GM18858 (cell line): ENCODE results near the gene MLEC.

ENCODE experiments used
- ATAC-seq: cut with Tn5 transposase; IDR thresholded peaks from one replicate; pipeline ENCODE4 v1.9.1; 2021; ENCODE audit not compliant: unreplicated experiment

Gene MLEC

DNA sequence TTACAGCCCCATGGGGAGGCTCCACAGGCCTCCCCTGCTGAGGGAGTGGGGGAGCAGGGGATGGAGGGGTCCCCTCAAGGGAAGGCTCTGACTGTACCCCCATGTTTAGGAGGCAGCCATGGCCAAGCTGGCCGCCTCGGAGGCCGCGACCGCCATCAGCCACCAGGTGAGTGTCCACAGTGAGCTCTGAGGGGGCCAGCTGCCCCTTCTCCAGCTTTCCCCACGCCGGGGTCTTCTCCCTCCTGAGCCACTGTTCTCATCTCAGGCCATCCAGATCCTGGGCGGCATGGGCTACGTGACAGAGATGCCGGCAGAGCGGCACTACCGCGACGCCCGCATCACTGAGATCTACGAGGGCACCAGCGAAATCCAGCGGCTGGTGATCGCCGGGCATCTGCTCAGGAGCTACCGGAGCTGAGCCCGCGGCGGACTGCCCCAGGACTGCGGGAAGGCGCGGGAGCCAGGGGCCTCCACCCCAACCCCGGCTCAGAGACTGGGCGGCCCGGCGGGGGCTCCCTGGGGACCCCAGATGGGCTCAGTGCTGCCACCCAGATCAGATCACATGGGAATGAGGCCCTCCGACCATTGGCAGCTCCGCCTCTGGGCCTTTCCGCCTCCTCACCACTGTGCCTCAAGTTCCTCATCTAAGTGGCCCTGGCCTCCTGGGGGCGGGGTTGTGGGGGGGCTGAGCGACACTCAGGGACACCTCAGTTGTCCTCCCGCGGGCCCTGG lies 52.2 kb downstream of the MLEC start:
- no peak for ATAC-seq

DNA sequence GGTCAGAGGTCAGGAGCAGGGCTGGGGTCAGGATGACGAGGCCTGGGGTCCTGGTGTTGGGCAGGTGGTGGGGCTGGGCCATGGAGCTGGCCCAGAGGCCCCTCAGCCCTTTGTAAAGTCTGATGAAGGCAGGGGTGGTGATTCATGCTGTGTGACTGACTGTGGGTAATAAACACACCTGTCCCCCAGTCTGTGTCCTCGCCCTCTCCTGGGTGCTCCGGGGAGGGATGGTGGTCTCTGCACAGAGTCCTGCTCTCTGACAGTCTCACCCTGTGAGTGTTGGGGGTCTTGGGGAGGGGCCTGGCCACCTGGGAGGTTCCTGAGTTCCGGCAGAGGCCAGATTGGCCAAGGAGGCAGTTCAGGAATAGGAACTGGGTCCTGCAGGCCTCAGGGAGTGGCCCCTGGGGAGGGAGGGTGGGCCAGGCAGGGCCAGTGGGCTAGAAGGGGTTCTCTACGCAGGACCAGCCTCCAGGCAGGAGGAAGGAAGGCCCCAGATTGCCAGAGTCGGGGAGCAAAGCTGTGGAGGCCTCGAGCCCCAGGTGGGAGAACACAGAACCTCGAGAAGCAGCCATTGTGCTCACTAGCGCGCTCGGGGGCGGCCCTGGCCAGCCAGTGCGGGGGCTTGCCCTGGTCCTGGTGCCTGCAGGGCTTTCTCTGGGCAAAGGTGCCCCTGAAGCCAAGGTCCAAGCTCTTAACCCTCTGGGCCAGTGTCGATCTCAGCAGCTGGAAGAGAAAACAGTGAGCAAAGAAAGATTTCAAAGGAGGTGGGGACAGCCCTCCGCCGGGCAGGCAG lies 53.1 kb downstream of the MLEC start:
- ATAC-seq = no peak

DNA sequence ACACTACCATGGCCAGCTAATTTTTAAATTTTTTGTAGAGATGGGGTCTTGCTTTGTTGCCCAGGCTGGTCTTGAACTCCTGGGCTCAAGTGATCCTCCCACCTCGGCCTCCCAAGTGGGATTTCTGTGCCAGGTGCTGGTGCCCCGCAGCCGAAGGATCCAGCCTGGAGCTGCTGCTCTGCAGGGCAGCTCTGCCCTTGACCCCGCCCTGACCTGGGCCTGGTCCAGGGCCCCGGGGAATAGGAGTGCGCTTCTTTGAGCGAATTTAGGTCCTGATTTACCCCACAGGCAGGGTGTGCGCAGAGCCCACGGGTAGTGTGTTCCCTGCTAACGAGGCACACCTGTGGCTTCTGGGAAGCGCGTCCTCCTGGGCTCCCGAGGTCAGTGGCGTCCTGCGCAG lies 53.9 kb downstream of the MLEC start:
- no peak for ATAC-seq

DNA sequence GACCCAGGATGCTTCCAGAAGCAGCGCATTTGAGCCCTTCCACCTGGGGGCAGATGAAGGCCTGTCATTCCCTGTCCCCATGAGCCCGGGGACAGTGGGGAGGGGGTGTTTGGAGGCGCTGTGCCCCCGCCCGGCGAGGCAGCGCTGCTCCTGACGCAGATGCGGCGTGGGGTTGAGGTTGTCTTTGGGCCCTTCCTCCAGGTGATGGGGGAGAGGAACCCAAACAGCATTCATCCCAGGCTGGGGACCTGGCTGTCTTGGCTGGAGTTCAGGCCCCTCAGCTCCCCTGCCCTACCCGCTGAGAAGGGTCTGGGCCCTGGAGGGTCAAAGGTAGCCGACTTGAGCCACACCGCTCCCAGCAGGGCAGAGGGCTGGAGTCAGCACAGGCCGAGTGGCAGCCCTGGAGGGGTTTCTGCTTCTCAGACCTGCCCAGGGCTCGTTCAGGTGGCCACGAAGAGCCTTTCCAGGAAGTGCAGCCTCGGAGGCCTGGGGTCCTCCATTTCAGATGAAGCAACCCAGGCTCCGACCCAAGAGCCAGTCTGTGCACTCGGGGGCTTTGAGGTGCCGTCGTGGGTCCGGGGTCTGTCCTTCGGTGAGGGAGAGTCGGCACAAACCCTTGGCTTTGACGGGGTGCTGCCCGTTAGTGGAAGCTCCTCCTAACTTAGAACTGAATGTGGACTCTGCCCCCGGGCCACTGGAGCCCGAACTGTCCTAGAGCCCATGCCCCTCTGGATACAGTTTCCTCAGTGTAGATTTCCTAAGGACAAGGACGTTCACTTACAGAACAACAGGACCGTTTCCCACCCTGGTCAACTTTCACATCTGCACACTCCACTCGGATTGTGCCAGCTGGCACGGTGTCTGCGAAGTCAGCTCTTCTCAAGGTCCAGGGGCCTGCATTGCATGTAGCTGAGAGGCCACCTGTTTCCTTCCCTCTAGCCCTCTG lies 54.8 kb downstream of the MLEC start:
- no peak for ATAC-seq

DNA sequence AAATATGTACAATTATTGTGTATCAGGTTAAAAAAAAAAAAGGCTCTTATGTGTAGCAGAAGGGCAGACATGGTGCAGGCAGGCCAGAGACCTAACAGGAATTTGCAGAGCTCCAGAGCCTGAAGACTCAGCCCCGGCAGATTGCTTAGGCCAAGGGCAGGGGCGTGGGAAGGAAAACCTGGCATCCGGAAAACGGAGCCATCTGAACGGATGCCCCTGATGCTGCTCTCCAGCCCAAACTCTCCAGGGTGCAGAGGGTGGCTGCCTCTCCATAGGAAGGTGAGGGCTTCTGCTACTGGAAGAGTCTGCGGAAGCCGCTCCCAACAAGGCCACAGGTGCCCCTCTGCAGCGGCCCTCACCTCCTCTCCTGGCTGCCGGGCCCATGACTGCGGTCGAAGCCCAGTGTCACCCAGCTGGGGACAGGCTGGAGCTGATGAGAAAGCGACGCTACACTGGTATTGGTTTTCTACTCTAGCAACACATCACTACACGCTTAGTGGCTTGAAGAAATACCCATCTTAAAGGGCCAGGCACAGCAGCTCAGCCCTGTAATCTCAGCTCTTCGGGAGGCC lies 58.1 kb downstream of the MLEC start:
- ATAC-seq = no peak

DNA sequence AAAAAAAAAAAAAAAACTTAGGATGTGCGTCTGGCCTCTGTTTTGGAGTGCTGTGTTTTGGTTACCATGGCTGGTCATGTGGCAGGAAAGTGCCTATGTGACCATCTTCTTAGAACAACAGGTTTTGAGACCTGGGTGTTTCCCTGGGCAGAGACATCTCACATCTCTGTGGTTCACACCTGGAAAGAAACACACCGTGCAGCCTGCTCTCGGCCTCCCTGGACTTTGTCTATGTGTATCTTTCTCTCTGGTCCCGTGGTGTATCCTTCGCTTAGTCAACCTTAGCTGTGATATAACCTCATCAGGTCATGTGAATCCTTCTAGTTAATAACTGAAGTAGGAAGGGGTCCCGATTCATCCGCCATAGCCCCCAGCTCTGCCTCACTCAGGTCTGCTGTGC lies 61.3 kb downstream of the MLEC start:
- no peak for ATAC-seq

DNA sequence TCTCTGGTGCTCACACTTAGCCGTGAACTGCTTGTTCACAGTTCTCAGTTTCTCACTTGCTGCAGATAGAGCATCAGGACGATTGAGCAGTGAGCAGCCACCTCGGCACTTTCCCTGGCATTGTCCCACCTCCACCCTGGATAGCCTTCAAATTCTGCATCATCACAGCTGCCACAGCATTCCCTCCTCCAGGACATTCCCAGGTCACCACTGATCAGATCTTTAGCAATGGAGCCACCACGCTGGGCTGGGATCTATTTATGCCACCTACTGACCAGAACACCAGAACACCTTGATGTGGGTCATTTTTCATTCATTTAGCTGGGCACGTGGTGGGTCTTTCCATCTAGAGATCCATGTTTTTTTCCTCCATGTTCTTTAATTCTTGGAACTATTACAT lies 62.3 kb downstream of the MLEC start:
- no peak for ATAC-seq

DNA sequence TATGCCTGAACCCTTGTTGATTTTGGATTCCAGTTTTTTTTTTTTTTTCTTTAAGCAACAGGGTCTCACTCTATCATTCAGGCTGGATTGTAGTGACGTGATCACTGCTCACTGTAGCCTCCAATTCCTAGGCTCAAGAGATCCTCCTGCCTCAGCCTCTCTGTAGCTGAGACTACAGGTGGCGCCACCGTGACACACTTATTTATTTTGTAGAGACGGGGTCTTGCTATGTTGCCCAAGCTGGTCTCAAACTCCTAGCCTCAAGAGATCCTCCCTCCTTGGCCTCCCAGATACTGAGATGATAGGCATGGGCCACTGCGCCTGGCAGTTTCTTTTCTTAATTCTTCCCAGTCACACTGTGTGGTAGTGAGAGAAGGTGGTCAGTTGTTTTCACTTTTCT lies 63.9 kb downstream of the MLEC start:
- ATAC-seq = no peak

DNA sequence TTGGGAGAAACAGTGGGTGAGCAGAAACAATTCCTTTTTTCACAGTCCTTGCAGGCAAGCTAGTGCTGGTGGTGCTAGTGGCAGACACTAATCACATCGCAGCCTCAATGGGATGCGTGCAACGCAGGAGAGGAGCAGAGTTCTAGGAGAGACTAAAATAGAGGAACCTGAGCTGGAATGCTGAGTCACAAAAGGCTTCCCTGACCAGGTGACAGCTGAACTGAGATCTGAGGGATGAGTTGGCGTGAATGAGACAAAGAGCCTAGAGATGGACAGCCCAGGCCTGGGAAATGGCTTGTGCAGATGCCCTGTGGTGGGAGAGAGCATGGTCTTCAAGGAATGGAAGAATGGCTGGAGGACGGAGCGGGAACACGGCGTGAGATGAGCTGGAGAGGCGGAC lies 64.4 kb downstream of the MLEC start:
- no peak for ATAC-seq
